Endothelial cell (in vitro differentiated cells): ENCODE data around the gene RNU6-1. TPM values are rescaled to one million over a fixed set of nuclear protein-coding genes. Genes with fewer than 3 reads are reported as not detected.

Experiments
- DNase-seq: peaks from one replicate; pipeline ENCODE4 v3.0.0; 2021; ENCODE audit warnings: low spot score
- H3K27ac Mint-ChIP-seq: one replicate; pipeline ENCODE4 v1.8.0; 2021; ENCODE audit warnings: mixed read lengths, inconsistent platforms; ENCODE audit not compliant: unreplicated experiment
- H3K27me3 Mint-ChIP-seq: one replicate; pipeline ENCODE4 v1.8.0; 2021; ENCODE audit warnings: mild to moderate bottlenecking, moderate library complexity, mixed read lengths, inconsistent platforms; ENCODE audit not compliant: unreplicated experiment
- H3K36me3 Mint-ChIP-seq: one replicate; pipeline ENCODE4 v1.8.0; 2021; ENCODE audit warnings: mild to moderate bottlenecking, low read depth, mixed read lengths, inconsistent platforms; ENCODE audit not compliant: unreplicated experiment
- H3K4me1 Mint-ChIP-seq: one replicate; pipeline ENCODE4 v1.8.0; 2021; ENCODE audit warnings: mild to moderate bottlenecking, mixed read lengths, inconsistent platforms; ENCODE audit not compliant: unreplicated experiment
- H3K4me3 Mint-ChIP-seq: one replicate; pipeline ENCODE4 v1.8.0; 2021; ENCODE audit warnings: mild to moderate bottlenecking, mixed read lengths, inconsistent platforms; ENCODE audit not compliant: unreplicated experiment
- H3K9me3 Mint-ChIP-seq: one replicate; pipeline ENCODE4 v1.8.0; 2021; ENCODE audit warnings: mixed read lengths, inconsistent platforms; ENCODE audit not compliant: unreplicated experiment
- total RNA-seq: library from RNA; stranded (reverse); fragmentation: NEBNext Ultra II Directional; extraction: Animal tissue kit (Norgen Biotek cat#: 25700); gene quantifications from one replicate; pipeline ENCODE4 v1.2.1, GENCODE V29; 2021; ENCODE audit not compliant: unreplicated experiment
- TF ChIP-seq, protein P1 (sequence below): fragments of 200-600 bp; sonication (generic); IDR thresholded peaks from one replicate; pipeline ENCODE4 v1.5.0; 2021; ENCODE audit warnings: antibody characterized with exemption; ENCODE audit not compliant: unreplicated experiment

The RNU6-1 gene
- total RNA-seq, 1 donor from 2014 or later = not detected

DNA sequence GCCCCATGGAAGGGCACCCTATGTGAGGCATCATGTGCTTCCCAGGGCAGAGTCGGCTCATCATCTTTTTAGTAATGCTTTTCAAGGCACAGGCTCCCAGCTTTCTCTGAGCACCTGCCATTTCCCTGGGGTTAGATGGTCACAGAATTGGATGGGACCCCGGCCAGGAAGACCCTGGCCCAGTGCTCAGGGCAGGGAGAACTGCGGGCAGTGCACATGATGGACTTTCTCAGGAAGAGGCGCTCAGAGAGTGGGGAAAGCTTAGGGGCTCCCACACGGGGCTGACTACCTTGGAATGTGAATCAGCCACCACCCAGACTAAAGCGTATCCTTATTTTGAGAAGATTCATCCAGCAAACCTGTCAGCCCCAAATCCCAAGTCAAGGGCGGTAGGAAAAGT is 31.0 kb downstream of the RNU6-1 start:
- peaks cover 9% of the 10 kb centered on the region for H3K36me3 Mint-ChIP-seq
- DNase-seq = no peak
- TF ChIP-seq, protein P1, sequence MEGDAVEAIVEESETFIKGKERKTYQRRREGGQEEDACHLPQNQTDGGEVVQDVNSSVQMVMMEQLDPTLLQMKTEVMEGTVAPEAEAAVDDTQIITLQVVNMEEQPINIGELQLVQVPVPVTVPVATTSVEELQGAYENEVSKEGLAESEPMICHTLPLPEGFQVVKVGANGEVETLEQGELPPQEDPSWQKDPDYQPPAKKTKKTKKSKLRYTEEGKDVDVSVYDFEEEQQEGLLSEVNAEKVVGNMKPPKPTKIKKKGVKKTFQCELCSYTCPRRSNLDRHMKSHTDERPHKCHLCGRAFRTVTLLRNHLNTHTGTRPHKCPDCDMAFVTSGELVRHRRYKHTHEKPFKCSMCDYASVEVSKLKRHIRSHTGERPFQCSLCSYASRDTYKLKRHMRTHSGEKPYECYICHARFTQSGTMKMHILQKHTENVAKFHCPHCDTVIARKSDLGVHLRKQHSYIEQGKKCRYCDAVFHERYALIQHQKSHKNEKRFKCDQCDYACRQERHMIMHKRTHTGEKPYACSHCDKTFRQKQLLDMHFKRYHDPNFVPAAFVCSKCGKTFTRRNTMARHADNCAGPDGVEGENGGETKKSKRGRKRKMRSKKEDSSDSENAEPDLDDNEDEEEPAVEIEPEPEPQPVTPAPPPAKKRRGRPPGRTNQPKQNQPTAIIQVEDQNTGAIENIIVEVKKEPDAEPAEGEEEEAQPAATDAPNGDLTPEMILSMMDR = no peak

DNA sequence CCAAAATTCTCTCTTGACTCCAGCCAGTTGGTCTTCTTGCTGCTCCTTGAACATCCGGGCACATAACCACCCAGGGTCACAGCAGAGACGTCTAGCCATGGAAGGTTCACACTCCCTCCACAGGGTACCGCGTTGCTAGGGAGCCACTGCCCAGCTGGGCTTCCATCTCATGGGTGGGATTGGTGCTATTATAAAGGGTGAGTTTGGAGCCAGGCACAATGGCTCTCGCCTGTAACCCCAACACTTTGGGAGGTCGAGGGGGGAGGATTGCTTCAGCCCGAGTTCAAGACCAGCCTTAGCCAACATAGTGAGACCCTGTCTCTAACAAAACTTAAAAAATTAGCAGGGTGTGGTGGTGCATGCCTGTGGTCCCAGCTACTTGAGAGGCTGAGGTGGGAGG is 32.0 kb downstream of the RNU6-1 start:
- no peaks in the 10 kb centered on the region for H3K9me3 Mint-ChIP-seq
- H3K4me1 Mint-ChIP-seq = peaks cover 13% of the 10 kb centered on the region
- TF ChIP-seq, protein P1 = no peak
- peaks cover 8% of the 10 kb centered on the region for H3K27me3 Mint-ChIP-seq
- H3K36me3 Mint-ChIP-seq = peaks cover 9% of the 10 kb centered on the region
- DNase-seq = no peak
- H3K27ac Mint-ChIP-seq = peak overlapping the region; percentile 24
- H3K4me3 Mint-ChIP-seq = no peak overlapping the region

More for the DNA sequence above, 31.0 kb downstream of the RNU6-1 start:
- Mint-ChIP-seq H3K4me1 (peaks cover 13% of the 10 kb centered on the region), H3K27ac (no peak overlapping the region), H3K4me3 (peak overlapping the region; percentile 49), H3K27me3 (peaks cover 7% of the 10 kb centered on the region), H3K9me3 (no peaks in the 10 kb centered on the region)

GRCh38 chr15:67807141-67807540 is 32.7 kb downstream of the RNU6-1 start:
- H3K27ac Mint-ChIP-seq = no peak overlapping the region
- H3K36me3 Mint-ChIP-seq = peaks cover 9% of the 10 kb centered on the region
- no peak overlapping the region for H3K4me3 Mint-ChIP-seq
- H3K9me3 Mint-ChIP-seq = no peaks in the 10 kb centered on the region
- H3K27me3 Mint-ChIP-seq = peaks cover 8% of the 10 kb centered on the region
- TF ChIP-seq, protein P1 = no peak
- peaks cover 13% of the 10 kb centered on the region for H3K4me1 Mint-ChIP-seq
- DNase-seq = no peak

DNA sequence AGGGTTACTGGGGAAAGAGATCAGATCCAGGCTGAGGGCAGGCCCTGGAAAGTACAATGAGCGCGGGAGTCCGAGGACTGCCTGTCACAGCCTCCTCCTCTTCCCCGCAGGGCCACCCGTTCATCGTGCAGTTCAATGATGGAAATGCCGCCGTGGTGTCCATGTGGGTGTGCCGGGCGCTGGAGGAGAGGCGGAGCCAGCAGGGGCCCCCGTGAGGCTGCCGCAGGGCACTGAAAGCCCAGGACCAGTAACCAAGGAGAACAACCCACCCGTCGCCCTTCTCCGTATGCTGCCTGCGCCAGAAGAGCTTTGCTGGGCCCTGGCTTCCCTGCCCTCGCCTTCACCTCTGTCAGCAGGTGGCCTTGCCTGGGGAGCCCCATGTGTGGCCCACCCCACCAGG is 33.3 kb downstream of the RNU6-1 start:
- Mint-ChIP-seq H3K27me3 (peaks cover 8% of the 10 kb centered on the region), H3K36me3 (peaks cover 9% of the 10 kb centered on the region), H3K4me3 (no peak overlapping the region), H3K9me3 (no peaks in the 10 kb centered on the region), H3K27ac (no peak overlapping the region), H3K4me1 (peaks cover 13% of the 10 kb centered on the region)
- DNase-seq = no peak
- TF ChIP-seq, protein P1 = no peak

DNA sequence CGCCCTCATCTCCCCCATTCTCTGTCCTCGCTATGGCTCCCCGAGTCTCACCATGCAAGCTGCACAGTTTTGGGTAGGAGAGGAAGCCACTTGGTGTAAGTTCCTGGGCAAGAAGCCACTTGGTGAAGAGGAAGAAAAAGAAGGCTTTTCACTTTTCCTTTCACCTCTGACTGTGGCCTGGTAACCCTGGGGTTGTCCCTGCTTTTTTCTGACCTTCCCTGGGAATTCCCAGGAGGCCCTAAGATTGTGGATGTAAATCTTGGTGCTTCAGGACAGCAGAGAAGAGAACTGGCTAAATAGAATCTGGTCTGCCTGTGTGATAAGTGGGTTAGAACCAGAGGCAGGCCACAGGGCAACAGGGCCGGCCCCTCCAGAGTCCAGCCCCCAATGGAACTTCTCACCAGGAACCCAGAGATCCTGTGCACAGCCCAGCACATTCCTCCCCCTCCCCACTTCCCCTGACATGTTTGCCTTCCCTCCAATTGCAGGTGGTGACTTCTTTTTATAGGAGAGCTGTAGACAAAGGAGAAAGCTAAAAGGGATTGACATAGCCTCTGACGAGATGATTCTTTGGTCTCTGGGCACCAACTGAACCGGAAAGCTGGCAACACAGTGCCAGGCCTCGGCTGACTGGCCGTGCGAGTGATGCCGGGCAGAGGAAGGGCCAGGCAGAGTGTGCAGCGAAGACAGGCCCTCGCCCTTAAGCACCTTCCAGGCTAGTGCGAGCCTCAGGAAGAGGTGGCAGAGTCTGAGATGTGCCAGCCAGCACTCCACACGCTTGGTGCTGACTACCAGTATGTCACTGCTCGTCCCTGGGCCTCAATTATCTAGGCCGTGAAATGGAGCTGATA is 34.0 kb downstream of the RNU6-1 start:
- peaks cover 8% of the 10 kb centered on the region for H3K27me3 Mint-ChIP-seq

More for the DNA sequence above, 34.0 kb downstream of the RNU6-1 start:
- no peak overlapping the region for H3K27ac Mint-ChIP-seq
- no peaks in the 10 kb centered on the region for H3K9me3 Mint-ChIP-seq
- TF ChIP-seq, protein P1 = no peak
- H3K4me1 Mint-ChIP-seq = peaks cover 13% of the 10 kb centered on the region
- no peak for DNase-seq
- H3K36me3 Mint-ChIP-seq = peaks cover 9% of the 10 kb centered on the region
- H3K4me3 Mint-ChIP-seq = no peak overlapping the region
